ENCODE results near the gene CCDC192. TPM values are rescaled to one million over a fixed set of nuclear protein-coding genes. Genes with fewer than 3 reads are reported as not detected.

Gene CCDC192
- total RNA-seq, 1 donor from 2014 or later: not detected

DNA sequence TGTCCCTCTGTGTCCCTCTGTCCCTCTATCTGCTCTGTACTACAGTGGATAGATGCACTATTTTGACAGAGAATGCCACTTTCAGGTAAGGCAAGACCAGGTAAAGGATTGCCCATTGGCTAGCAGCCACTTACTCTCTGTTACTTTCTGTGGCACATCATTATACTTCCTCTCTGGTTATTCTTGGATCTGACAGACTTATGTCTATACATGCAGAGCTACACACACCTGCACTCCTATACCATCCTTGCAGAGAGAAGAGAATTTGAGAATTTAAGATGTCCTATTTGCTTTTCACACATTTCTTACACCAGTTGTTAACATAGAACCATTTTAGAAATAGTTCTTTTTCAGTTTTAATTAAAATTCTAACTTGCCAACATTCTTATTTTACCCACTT lies 216.6 kb downstream of the CCDC192 start:
- ATAC-seq: no peak
- TF ChIP-seq, protein P1, sequence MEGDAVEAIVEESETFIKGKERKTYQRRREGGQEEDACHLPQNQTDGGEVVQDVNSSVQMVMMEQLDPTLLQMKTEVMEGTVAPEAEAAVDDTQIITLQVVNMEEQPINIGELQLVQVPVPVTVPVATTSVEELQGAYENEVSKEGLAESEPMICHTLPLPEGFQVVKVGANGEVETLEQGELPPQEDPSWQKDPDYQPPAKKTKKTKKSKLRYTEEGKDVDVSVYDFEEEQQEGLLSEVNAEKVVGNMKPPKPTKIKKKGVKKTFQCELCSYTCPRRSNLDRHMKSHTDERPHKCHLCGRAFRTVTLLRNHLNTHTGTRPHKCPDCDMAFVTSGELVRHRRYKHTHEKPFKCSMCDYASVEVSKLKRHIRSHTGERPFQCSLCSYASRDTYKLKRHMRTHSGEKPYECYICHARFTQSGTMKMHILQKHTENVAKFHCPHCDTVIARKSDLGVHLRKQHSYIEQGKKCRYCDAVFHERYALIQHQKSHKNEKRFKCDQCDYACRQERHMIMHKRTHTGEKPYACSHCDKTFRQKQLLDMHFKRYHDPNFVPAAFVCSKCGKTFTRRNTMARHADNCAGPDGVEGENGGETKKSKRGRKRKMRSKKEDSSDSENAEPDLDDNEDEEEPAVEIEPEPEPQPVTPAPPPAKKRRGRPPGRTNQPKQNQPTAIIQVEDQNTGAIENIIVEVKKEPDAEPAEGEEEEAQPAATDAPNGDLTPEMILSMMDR (IDR thresholded peaks at IDR 0.05): no peak

GRCh38 chr5:127920936-127921335 lies 217.7 kb downstream of the CCDC192 start:
- H3K27me3 ChIP-seq: no peaks in the 10 kb centered on the region
- H3K4me3 ChIP-seq: no peak overlapping the region
- intact Hi-C loops (cut with DNase I): no loop called here
- DNase-seq (no peak), ATAC-seq (no peak)
- H3K36me3 ChIP-seq: no peaks in the 10 kb centered on the region
- no peaks in the 10 kb centered on the region for H3K9me3 ChIP-seq
- H3K27ac ChIP-seq: no peak overlapping the region
- H3K4me1 ChIP-seq: peaks cover 9% of the 10 kb centered on the region
- TF ChIP-seq, protein P1 (IDR thresholded peaks at IDR 0.05): no peak

More for the DNA sequence above, 216.6 kb downstream of the CCDC192 start:
- no peaks in the 10 kb centered on the region for H3K27me3 ChIP-seq
- H3K4me1 ChIP-seq: peaks cover 9% of the 10 kb centered on the region
- H3K27ac ChIP-seq: no peak overlapping the region
- no peaks in the 10 kb centered on the region for H3K9me3 ChIP-seq
- H3K4me3 ChIP-seq: no peak overlapping the region
- no peaks in the 10 kb centered on the region for H3K36me3 ChIP-seq
- DNase-seq: no peak
- intact Hi-C loops (cut with DNase I): no loop called here

- intact Hi-C loops (cut with DNase I): no loop called here
- Histone ChIP-seq H3K4me3 (no peak overlapping the region), H3K27me3 (no peaks in the 10 kb centered on the region), H3K27ac (no peak overlapping the region), H3K4me1 (peaks cover 2% of the 10 kb centered on the region), H3K36me3 (no peaks in the 10 kb centered on the region), H3K9me3 (no peaks in the 10 kb centered on the region)
- DNase-seq (no peak), ATAC-seq (no peak)
- TF ChIP-seq, protein P1 (IDR thresholded peaks at IDR 0.05): no peak
Observed at GRCh38 chr5:127922603-127923002, 219.4 kb downstream of the CCDC192 start.

- Histone ChIP-seq H3K4me3 (no peak overlapping the region), H3K27me3 (no peaks in the 10 kb centered on the region), H3K27ac (no peak overlapping the region), H3K4me1 (no peaks in the 10 kb centered on the region), H3K9me3 (no peaks in the 10 kb centered on the region), H3K36me3 (no peaks in the 10 kb centered on the region)
- ATAC-seq (no peak), DNase-seq (no peak)
- TF ChIP-seq, protein P1 (IDR thresholded peaks at IDR 0.05): no peak
- intact Hi-C loops (cut with DNase I): no loop called here
Observed at GRCh38 chr5:127923804-127924570, 220.8 kb downstream of the CCDC192 start.

GRCh38 chr5:127924606-127925005 lies 221.4 kb downstream of the CCDC192 start:
- no peaks in the 10 kb centered on the region for H3K9me3 ChIP-seq
- H3K36me3 ChIP-seq: no peaks in the 10 kb centered on the region
- intact Hi-C loops (cut with DNase I): no loop called here
- no peaks in the 10 kb centered on the region for H3K27me3 ChIP-seq
- H3K4me1 ChIP-seq: no peaks in the 10 kb centered on the region
- no peak overlapping the region for H3K27ac ChIP-seq
- ATAC-seq (no peak), DNase-seq (no peak)
- no peak overlapping the region for H3K4me3 ChIP-seq
- TF ChIP-seq, protein P1 (IDR thresholded peaks at IDR 0.05): no peak

Data from upper lobe of right lung (tissue), 1 donor.